DND-41 (cell line): ENCODE results near the gene CBX5.

Source experiments
- ATAC-seq: fragments of 200-7000 bp; cut with Tn5 transposase; 3 replicates; pipeline ENCODE4 v1.9.1; 2021; ENCODE audit warnings: low read depth; ENCODE audit not compliant: insufficient read depth
- DNase-seq: peaks from one replicate; pipeline ENCODE4 v3.0.0-alpha.2; 2020
- H2AFZ ChIP-seq: 2 replicates; pipeline ENCODE4 v1.6.0; 2012; ENCODE audit warnings: low read depth, low read length
- H3K27ac ChIP-seq: 2 replicates; pipeline ENCODE4 v1.5.1; 2012; ENCODE audit warnings: low read length, inconsistent platforms
- H3K27me3 ChIP-seq: fragments of 200-600 bp; sonication (generic); 2 replicates; pipeline ENCODE4 v1.6.0; 2012; ENCODE audit warnings: low read length, mild to moderate bottlenecking, inconsistent platforms; ENCODE audit not compliant: insufficient read depth, poor library complexity
- H3K36me3 ChIP-seq: 2 replicates; pipeline ENCODE4 v1.5.1; 2012; ENCODE audit warnings: low read length, inconsistent platforms; ENCODE audit not compliant: insufficient read depth
- H3K4me1 ChIP-seq: 2 replicates; pipeline ENCODE4 v1.5.1; 2012; ENCODE audit warnings: mild to moderate bottlenecking, low read length; ENCODE audit not compliant: insufficient read depth
- H3K4me2 ChIP-seq: 2 replicates; pipeline ENCODE4 v1.6.0; 2012; ENCODE audit warnings: mild to moderate bottlenecking, moderate library complexity, low read length, inconsistent platforms; ENCODE audit not compliant: insufficient read depth
- H3K4me3 ChIP-seq, 2 experiments: fragments of 200-600 bp in 1 of 2; shearing (Covaris generic) in 1 of 2; 2 replicates each; pipeline ENCODE4 v1.5.1; 2012 to 2016; ENCODE audit warnings: inconsistent platforms in 2 of 2, low read length in 2 of 2, mild to moderate bottlenecking in 2 of 2, low read depth in 1 of 2, moderate library complexity in 1 of 2
- H3K79me2 ChIP-seq: 2 replicates; pipeline ENCODE4 v1.6.0; 2012; ENCODE audit warnings: low read length, inconsistent platforms; ENCODE audit not compliant: insufficient read depth
- H3K9ac ChIP-seq: 2 replicates; pipeline ENCODE4 v1.6.0; 2012; ENCODE audit warnings: low read depth, mild to moderate bottlenecking, inconsistent platforms, low read length, moderate library complexity
- H3K9me3 ChIP-seq: 2 replicates; pipeline ENCODE4 v1.5.1; 2012; ENCODE audit warnings: low read length, moderate library complexity, mild to moderate bottlenecking, inconsistent platforms; ENCODE audit not compliant: insufficient read depth, severe bottlenecking
- H4K20me1 ChIP-seq: 2 replicates; pipeline ENCODE4 v1.6.0; 2012; ENCODE audit warnings: low read length; ENCODE audit not compliant: insufficient read depth
- CTCF ChIP-seq: IDR thresholded peaks from 2 replicates; pipeline ENCODE4 v1.5.1; 2012; ENCODE audit warnings: borderline replicate concordance, low read length, moderate library complexity, mild to moderate bottlenecking; ENCODE audit not compliant: poor library complexity, severe bottlenecking; ENCODE audit errors: extremely low read depth
- EZH2 ChIP-seq: IDR thresholded peaks from 3 replicates; pipeline ENCODE4 v1.6.1; 2012; ENCODE audit warnings: borderline replicate concordance, low read depth, mild to moderate bottlenecking, moderate library complexity, low read length, inconsistent platforms; ENCODE audit not compliant: severe bottlenecking

The CBX5 gene

GRCh38 chr12:54299515-54300224 lies 19.7 kb upstream of the CBX5 start:
- no peak overlapping the region for H3K4me2 ChIP-seq
- H3K4me3 ChIP-seq: no peak overlapping the region
- no peaks in the 10 kb centered on the region for H3K79me2 ChIP-seq
- H3K36me3 ChIP-seq: no peaks in the 10 kb centered on the region
- H3K9ac ChIP-seq: no peak overlapping the region
- ATAC-seq (no peak), DNase-seq (no peak)
- no peaks in the 10 kb centered on the region for H3K9me3 ChIP-seq
- H3K27ac ChIP-seq: no peak overlapping the region
- no peak for TF ChIP-seq CTCF
- no peak for TF ChIP-seq EZH2
- H4K20me1 ChIP-seq: no peaks in the 10 kb centered on the region
- peaks cover 15% of the 10 kb centered on the region for H3K4me1 ChIP-seq
- peaks cover 39% of the 10 kb centered on the region for H3K27me3 ChIP-seq
- H2AFZ ChIP-seq: no peak overlapping the region

DNA sequence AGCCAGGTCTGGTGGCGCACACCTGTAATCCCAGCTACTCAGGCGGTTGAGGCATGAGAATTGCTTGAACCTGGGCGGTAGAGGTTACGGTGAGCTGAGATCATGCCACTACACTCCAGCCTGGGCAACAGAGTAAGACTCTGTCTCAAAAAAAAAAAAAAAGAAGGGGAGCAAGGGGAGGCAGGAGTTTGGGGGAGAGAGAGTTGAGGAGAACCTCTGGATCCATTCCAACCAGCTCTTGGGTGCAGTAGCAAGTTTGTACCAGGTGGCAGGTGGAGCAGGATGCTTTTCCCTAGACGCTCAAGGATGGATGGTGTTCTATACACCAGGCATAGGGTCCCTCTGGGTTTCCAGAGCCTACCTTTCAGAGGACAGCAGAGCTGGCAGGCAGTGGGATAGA lies 19.0 kb upstream of the CBX5 start:
- Histone ChIP-seq H2AFZ (no peak overlapping the region), H3K9me3 (no peaks in the 10 kb centered on the region), H3K4me2 (no peak overlapping the region), H3K9ac (no peak overlapping the region), H4K20me1 (no peaks in the 10 kb centered on the region), H3K79me2 (no peaks in the 10 kb centered on the region), H3K27ac (no peak overlapping the region), H3K27me3 (peaks cover 39% of the 10 kb centered on the region), H3K4me1 (peaks cover 7% of the 10 kb centered on the region), H3K4me3 (no peak overlapping the region), H3K36me3 (no peaks in the 10 kb centered on the region)
- no peak for TF ChIP-seq CTCF
- no peak for TF ChIP-seq EZH2
- DNase-seq (no peak), ATAC-seq (no peak)

- peaks cover 28% of the 10 kb centered on the region for H3K27me3 ChIP-seq
- H3K36me3 ChIP-seq: no peaks in the 10 kb centered on the region
Measured at GRCh38 chr12:54296393-54297099, 16.6 kb upstream of the CBX5 start.

More at GRCh38 chr12:54296393-54297099, 16.6 kb upstream of the CBX5 start:
- Histone ChIP-seq H4K20me1 (no peaks in the 10 kb centered on the region), H3K79me2 (no peaks in the 10 kb centered on the region), H3K4me3 (no peak overlapping the region), H3K4me1 (no peaks in the 10 kb centered on the region; the same call in none of the 2 replicates), H3K9me3 (no peaks in the 10 kb centered on the region), H3K27ac (no peak overlapping the region), H2AFZ (no peak overlapping the region), H3K9ac (no peak overlapping the region), H3K4me2 (no peak overlapping the region)
- TF ChIP-seq EZH2 (no peak), CTCF (no peak)
- ATAC-seq: no peak
- DNase-seq: no peak
